Measurements from ENCODE around the gene KL. TPM values are rescaled to one million over a fixed set of nuclear protein-coding genes. Genes with fewer than 3 reads are reported as not detected.

The KL gene
- total RNA-seq: under 1 TPM; 0.25 to 0.41 TPM

GRCh38 chr13:33016414-33017322 is at the start of gene KL:
KL (plus strand) TSS chr13:33016423; CDS start chr13:33016441, 18 bp downstream.
- peaks cover 0 to 5% of the 10 kb centered on the region in 2 donors for H3K36me3 Mint-ChIP-seq
- ATAC-seq: peak; percentile 59 to 69
- H3K9me3 Mint-ChIP-seq: no peaks in the 10 kb centered on the region
- DNase-seq (ENCODE audit: low spot score in 2 of 2): peak in 1 of 2 donors; percentile 30
- H3K27ac Mint-ChIP-seq: peak within 1 kb of the TSS; percentile 42 to 47

- ATAC-seq (no peak), DNase-seq (ENCODE audit: low spot score in 2 of 2) (no peak)
- Mint-ChIP-seq H3K9me3 (no peaks in the 10 kb centered on the region), H3K27ac (no peak overlapping the region), H3K36me3 (no peaks in the 10 kb centered on the region)
Measured at GRCh38 chr13:32967584-32968182, 48.5 kb upstream of the KL start.

GRCh38 chr13:32968316-32968715 is 47.9 kb upstream of the KL start:
- no peak overlapping the region for H3K27ac Mint-ChIP-seq
- H3K9me3 Mint-ChIP-seq: no peaks in the 10 kb centered on the region
- DNase-seq (ENCODE audit: low spot score in 2 of 2) (no peak), ATAC-seq (no peak)
- H3K36me3 Mint-ChIP-seq: no peaks in the 10 kb centered on the region

- H3K9me3 Mint-ChIP-seq: no peaks in the 10 kb centered on the region
- no peaks in the 10 kb centered on the region for H3K36me3 Mint-ChIP-seq
- no peak for DNase-seq (ENCODE audit: low spot score in 2 of 2)
- ATAC-seq: no peak
- H3K27ac Mint-ChIP-seq: no peak overlapping the region
Measured at GRCh38 chr13:32968793-32969192, 47.4 kb upstream of the KL start.

- Mint-ChIP-seq H3K9me3 (no peaks in the 10 kb centered on the region), H3K36me3 (no peaks in the 10 kb centered on the region), H3K27ac (peak overlapping the region in 1 of 2 donors; percentile 65)
- DNase-seq (ENCODE audit: low spot score in 2 of 2): no peak
- ATAC-seq: peak in 1 of 2 donors; percentile 26
Measured at GRCh38 chr13:32969516-32969941, 46.7 kb upstream of the KL start.

- ATAC-seq (no peak), DNase-seq (ENCODE audit: low spot score in 2 of 2) (no peak)
- Mint-ChIP-seq H3K36me3 (no peaks in the 10 kb centered on the region), H3K27ac (no peak overlapping the region), H3K9me3 (peaks cover 0 to 5% of the 10 kb centered on the region in 2 donors)
Measured at GRCh38 chr13:32976056-32976805, 40.0 kb upstream of the KL start.

GRCh38 chr13:32976912-32977311 is 39.3 kb upstream of the KL start:
- H3K9me3 Mint-ChIP-seq: peaks cover 0 to 5% of the 10 kb centered on the region in 2 donors
- DNase-seq (ENCODE audit: low spot score in 2 of 2) (no peak), ATAC-seq (no peak)
- H3K36me3 Mint-ChIP-seq: no peaks in the 10 kb centered on the region
- H3K27ac Mint-ChIP-seq: no peak overlapping the region

GRCh38 chr13:32977321-32977720 is 38.9 kb upstream of the KL start:
- Mint-ChIP-seq H3K27ac (no peak overlapping the region), H3K36me3 (no peaks in the 10 kb centered on the region), H3K9me3 (peaks cover 0 to 5% of the 10 kb centered on the region in 2 donors)
- DNase-seq (ENCODE audit: low spot score in 2 of 2) (no peak), ATAC-seq (no peak)

- Mint-ChIP-seq H3K27ac (no peak overlapping the region), H3K9me3 (peaks cover 0 to 5% of the 10 kb centered on the region in 2 donors), H3K36me3 (no peaks in the 10 kb centered on the region)
- ATAC-seq: no peak
- DNase-seq (ENCODE audit: low spot score in 2 of 2): no peak
Measured at GRCh38 chr13:32978278-32978677, 37.9 kb upstream of the KL start.

GRCh38 chr13:32983058-32983457 is 33.2 kb upstream of the KL start:
- H3K9me3 Mint-ChIP-seq: peaks cover 4 to 5% of the 10 kb centered on the region in 2 donors
- H3K36me3 Mint-ChIP-seq: peaks cover 0 to 8% of the 10 kb centered on the region in 2 donors
- ATAC-seq: no peak
- DNase-seq (ENCODE audit: low spot score in 2 of 2): no peak
- no peak overlapping the region for H3K27ac Mint-ChIP-seq

GRCh38 chr13:32984857-32985626 is 31.2 kb upstream of the KL start:
- Mint-ChIP-seq H3K27ac (no peak overlapping the region), H3K36me3 (peaks cover 0 to 8% of the 10 kb centered on the region in 2 donors), H3K9me3 (peaks cover 4 to 5% of the 10 kb centered on the region in 2 donors)
- no peak for DNase-seq (ENCODE audit: low spot score in 2 of 2)
- peak in 1 of 2 donors; percentile 51 for ATAC-seq

GRCh38 chr13:32986552-32986951 is 29.7 kb upstream of the KL start:
- ATAC-seq (no peak), DNase-seq (ENCODE audit: low spot score in 2 of 2) (no peak)
- H3K27ac Mint-ChIP-seq: no peak overlapping the region
- H3K9me3 Mint-ChIP-seq: peaks cover 4 to 5% of the 10 kb centered on the region in 2 donors
- H3K36me3 Mint-ChIP-seq: peaks cover 0 to 8% of the 10 kb centered on the region in 2 donors

- ATAC-seq: no peak
- Mint-ChIP-seq H3K27ac (no peak overlapping the region), H3K9me3 (peaks cover 4 to 5% of the 10 kb centered on the region in 2 donors), H3K36me3 (peaks cover 0 to 8% of the 10 kb centered on the region in 2 donors)
- no peak for DNase-seq (ENCODE audit: low spot score in 2 of 2)
Measured at GRCh38 chr13:32987462-32987861, 28.8 kb upstream of the KL start.

- DNase-seq (ENCODE audit: low spot score in 2 of 2) (no peak), ATAC-seq (no peak)
- H3K27ac Mint-ChIP-seq: no peak overlapping the region
- H3K36me3 Mint-ChIP-seq: peaks cover 0 to 8% of the 10 kb centered on the region in 2 donors
- peaks cover 4 to 5% of the 10 kb centered on the region in 2 donors for H3K9me3 Mint-ChIP-seq
Measured at GRCh38 chr13:32988608-32989289, 27.5 kb upstream of the KL start.

GRCh38 chr13:32989290-32989667 is 26.9 kb upstream of the KL start:
- Mint-ChIP-seq H3K9me3 (peaks cover 4% of the 10 kb centered on the region in 2 donors), H3K27ac (no peak overlapping the region), H3K36me3 (peaks cover 0 to 8% of the 10 kb centered on the region in 2 donors)
- no peak for ATAC-seq
- no peak for DNase-seq (ENCODE audit: low spot score in 2 of 2)

GRCh38 chr13:32989942-32990341 is 26.3 kb upstream of the KL start:
- ATAC-seq (no peak), DNase-seq (ENCODE audit: low spot score in 2 of 2) (no peak)
- peaks cover 0 to 8% of the 10 kb centered on the region in 2 donors for H3K36me3 Mint-ChIP-seq
- H3K27ac Mint-ChIP-seq: no peak overlapping the region
- H3K9me3 Mint-ChIP-seq: no peaks in the 10 kb centered on the region
